Activated CD8-positive, alpha-beta memory T cell treated with anti-CD3 and anti-CD28 coated beads, Interleukin-2, amount 10 ng/mL, durations not matched to agents 7 days and 5 days (primary cell): ENCODE results near the gene CACNA2D4. TPM values are rescaled to one million over a fixed set of nuclear protein-coding genes. Genes with fewer than 3 reads are reported as not detected.
"Not testable (repeated sequence)": the region's sequence is repeated elsewhere in the genome, so short reads cannot be mapped to it uniquely, and the experiment has no call there.

ENCODE experiments used
- ATAC-seq: fragments of 150-1000 bp; cut with Tn5 transposase; one replicate; pipeline ENCODE4 v1.10.0; 2021; ENCODE audit warnings: moderate library complexity
- CTCF ChIA-PET: fragments of 350-600 bp; sonication (Branson Sonifier 250); formaldehyde crosslinking; loops from one replicate; lab custom pipeline; 2021; ENCODE audit warnings: antibody characterized with exemption; lab: Charles Lee
- DNase-seq: peaks from one replicate; pipeline ENCODE4 v3.0.0-alpha.2; 2020
- H3K27ac Mint-ChIP-seq: one replicate; pipeline ENCODE4 v1.8.0; 2021; ENCODE audit warnings: mild to moderate bottlenecking, mixed read lengths
- H3K27me3 Mint-ChIP-seq: one replicate; pipeline ENCODE4 v1.8.0; 2021; ENCODE audit warnings: mixed read lengths
- H3K36me3 Mint-ChIP-seq: one replicate; pipeline ENCODE4 v1.8.0; 2021; ENCODE audit warnings: mild to moderate bottlenecking, mixed read lengths
- H3K4me1 Mint-ChIP-seq: one replicate; pipeline ENCODE4 v1.8.0; 2021; ENCODE audit warnings: mixed read lengths
- H3K4me3 Mint-ChIP-seq: one replicate; pipeline ENCODE4 v1.8.0; 2021; ENCODE audit warnings: mild to moderate bottlenecking, moderate library complexity, mixed read lengths
- H3K9me3 Mint-ChIP-seq: one replicate; pipeline ENCODE4 v1.8.0; 2022; ENCODE audit warnings: low read depth, mixed read lengths
- total RNA-seq, 2 experiments: library from RNA; stranded (reverse); gene quantifications; one replicate each; pipeline ENCODE4 v1.2.3, GENCODE V29; 2021

Gene CACNA2D4, protein sequence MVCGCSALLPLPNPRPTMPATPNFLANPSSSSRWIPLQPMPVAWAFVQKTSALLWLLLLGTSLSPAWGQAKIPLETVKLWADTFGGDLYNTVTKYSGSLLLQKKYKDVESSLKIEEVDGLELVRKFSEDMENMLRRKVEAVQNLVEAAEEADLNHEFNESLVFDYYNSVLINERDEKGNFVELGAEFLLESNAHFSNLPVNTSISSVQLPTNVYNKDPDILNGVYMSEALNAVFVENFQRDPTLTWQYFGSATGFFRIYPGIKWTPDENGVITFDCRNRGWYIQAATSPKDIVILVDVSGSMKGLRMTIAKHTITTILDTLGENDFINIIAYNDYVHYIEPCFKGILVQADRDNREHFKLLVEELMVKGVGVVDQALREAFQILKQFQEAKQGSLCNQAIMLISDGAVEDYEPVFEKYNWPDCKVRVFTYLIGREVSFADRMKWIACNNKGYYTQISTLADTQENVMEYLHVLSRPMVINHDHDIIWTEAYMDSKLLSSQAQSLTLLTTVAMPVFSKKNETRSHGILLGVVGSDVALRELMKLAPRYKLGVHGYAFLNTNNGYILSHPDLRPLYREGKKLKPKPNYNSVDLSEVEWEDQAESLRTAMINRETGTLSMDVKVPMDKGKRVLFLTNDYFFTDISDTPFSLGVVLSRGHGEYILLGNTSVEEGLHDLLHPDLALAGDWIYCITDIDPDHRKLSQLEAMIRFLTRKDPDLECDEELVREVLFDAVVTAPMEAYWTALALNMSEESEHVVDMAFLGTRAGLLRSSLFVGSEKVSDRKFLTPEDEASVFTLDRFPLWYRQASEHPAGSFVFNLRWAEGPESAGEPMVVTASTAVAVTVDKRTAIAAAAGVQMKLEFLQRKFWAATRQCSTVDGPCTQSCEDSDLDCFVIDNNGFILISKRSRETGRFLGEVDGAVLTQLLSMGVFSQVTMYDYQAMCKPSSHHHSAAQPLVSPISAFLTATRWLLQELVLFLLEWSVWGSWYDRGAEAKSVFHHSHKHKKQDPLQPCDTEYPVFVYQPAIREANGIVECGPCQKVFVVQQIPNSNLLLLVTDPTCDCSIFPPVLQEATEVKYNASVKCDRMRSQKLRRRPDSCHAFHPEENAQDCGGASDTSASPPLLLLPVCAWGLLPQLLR
- 1 to 10 TPM; 5.9 to 8.2 TPM for total RNA-seq

DNA sequence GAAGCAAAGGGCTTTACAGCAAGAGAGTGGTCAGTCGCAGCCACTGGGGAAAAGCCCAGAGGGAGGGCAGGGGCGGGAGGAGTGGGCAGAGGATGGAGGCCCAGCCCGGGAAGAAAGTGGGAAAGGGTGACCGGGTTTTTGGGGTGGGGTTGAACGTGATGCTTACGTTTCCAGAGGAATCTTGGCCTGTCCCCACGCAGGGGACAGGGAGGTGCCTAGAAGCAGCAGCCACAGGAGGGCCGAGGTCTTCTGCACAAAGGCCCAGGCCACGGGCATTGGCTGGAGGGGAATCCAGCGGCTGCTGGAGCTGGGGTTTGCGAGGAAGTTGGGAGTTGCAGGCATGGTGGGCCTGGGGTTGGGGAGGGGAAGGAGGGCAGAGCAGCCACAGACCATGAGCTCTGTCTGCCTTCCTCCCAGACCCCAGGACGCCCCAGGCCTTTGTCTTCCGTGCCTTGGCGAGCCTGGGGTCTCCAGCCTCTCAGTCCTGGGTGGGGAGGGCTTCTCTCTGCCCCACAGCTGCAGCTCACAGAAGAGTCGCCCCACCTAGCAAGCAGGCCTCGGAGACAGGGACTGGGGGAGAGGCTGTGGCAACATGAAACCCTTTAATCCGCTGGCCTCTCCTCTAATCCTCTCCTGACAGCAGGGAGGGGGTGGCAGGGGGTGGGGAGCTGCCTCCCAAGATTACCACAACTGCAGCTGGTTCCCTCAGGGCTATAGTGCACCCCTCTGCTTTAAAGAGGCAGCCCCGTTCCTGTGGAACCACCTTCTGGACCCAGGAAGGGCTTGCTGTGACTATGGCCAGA lies at the start of gene CACNA2D4:
Gene CACNA2D4, minus strand, starts transcription at position 572 of the 803 bp plus-strand sequence. Its CDS starts 179 bp downstream, at position 393.
- H3K4me1 Mint-ChIP-seq = peaks cover 17% of the 10 kb centered on the region
- no peaks in the 10 kb centered on the region for H3K9me3 Mint-ChIP-seq
- no peak within 1 kb of the TSS for H3K4me3 Mint-ChIP-seq
- no peaks in the 10 kb centered on the region for H3K36me3 Mint-ChIP-seq
- H3K27me3 Mint-ChIP-seq = peaks cover 15% of the 10 kb centered on the region
- ATAC-seq (no peak), DNase-seq (no peak)
- H3K27ac Mint-ChIP-seq = no peak within 1 kb of the TSS
- CTCF ChIA-PET = no interaction called here

GRCh38 chr12:1966561-1967226 lies 48.2 kb upstream of the CACNA2D4 start:
- Mint-ChIP-seq H3K36me3 (peaks cover 12% of the 10 kb centered on the region), H3K27me3 (no peaks in the 10 kb centered on the region), H3K4me1 (no peaks in the 10 kb centered on the region), H3K27ac (no peak overlapping the region), H3K4me3 (no peak overlapping the region), H3K9me3 (no peaks in the 10 kb centered on the region)
- CTCF ChIA-PET = interaction anchor here (1.1 to 1.7 kb wide), 3 partner anchors 8 to 27 kb away, joined by 3 to 7 read pairs (median 4); no protein-coding TSS in a partner anchor
- DNase-seq (no peak), ATAC-seq (no peak)

DNA sequence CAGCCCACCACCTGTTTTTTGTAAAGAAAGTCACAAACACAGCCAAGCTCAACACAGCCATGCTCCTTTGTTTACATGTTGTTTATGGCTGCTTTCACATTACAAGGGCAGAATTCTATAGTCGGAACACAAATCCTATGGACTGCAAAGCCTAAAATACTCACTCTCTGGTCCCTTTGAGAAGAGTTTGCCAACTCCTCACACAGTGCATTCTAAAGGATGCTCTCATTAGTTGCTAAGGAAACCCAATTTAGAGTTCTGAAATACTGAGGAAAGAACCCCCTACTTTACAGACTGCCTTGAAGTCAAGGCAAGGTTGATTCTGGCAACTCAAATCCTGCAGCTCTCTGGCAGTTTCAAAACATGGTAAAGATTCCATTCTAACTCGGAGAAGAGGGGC lies 47.5 kb upstream of the CACNA2D4 start:
- no peak overlapping the region for H3K27ac Mint-ChIP-seq
- H3K4me1 Mint-ChIP-seq = no peaks in the 10 kb centered on the region
- CTCF ChIA-PET = interaction anchor here (1.3 to 1.7 kb wide), 2 partner anchors 9 to 26 kb away, joined by 4 to 7 read pairs; no protein-coding TSS in a partner anchor
- no peak overlapping the region for H3K4me3 Mint-ChIP-seq
- ATAC-seq (no peak), DNase-seq (no peak)
- H3K9me3 Mint-ChIP-seq = no peaks in the 10 kb centered on the region
- H3K27me3 Mint-ChIP-seq = no peaks in the 10 kb centered on the region
- peaks cover 13% of the 10 kb centered on the region for H3K36me3 Mint-ChIP-seq

DNA sequence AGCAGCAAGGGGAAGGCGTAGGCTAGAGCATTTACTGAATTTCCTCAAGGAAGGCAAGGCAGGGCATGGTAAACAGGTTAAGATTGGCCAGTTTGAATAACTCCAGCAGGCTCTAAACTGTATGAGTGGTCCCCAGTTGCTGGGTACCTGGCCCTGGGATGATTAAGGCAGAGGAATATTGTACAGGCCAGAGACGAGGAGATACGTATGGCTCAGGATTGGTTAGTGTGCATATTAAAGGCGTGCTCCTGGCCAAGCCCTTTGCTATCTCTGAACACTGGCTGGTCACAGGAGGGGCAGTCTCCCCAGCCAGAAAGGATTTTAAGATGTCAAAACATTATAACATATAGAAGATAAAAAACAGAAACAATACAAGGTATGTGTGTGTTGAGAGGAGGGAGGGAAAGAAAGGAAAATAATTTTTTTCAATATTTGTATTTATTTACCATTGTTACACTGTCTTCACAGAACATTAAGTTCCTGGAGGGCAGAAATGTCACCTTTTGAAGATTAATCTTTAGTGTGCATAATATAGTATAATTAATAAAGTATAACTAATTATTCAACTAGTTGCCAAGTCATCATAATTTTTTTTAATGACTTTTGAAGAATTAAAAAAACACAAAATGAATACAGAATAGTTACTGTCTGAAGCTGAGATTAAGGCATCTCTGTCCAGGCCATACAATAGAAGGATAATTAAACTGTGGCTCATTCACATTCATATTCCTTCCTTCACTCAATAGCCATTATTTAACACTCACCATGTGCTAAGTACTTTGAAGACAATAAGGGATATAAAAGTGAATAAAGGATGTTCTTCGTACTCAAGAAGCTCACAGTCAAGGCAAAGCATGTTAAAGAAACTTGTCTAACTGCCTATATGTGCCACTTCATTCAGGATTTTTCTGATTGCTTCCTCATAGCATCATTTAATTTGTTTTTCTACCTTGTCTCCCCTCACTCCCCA lies 43.9 kb upstream of the CACNA2D4 start:
- H3K36me3 Mint-ChIP-seq = peaks cover 27% of the 10 kb centered on the region
- H3K4me1 Mint-ChIP-seq = no peaks in the 10 kb centered on the region
- DNase-seq (no peak), ATAC-seq (no peak)
- no peaks in the 10 kb centered on the region for H3K9me3 Mint-ChIP-seq
- no peak overlapping the region for H3K27ac Mint-ChIP-seq
- H3K27me3 Mint-ChIP-seq = no peaks in the 10 kb centered on the region
- CTCF ChIA-PET = interaction anchor here (0.8 kb wide), 1 partner anchor 22 kb away, joined by 4 read pairs; no protein-coding TSS in a partner anchor
- H3K4me3 Mint-ChIP-seq = no peak overlapping the region

- Mint-ChIP-seq H3K27me3 (no peaks in the 10 kb centered on the region), H3K36me3 (peaks cover 23% of the 10 kb centered on the region), H3K27ac (no peak overlapping the region), H3K4me3 (no peak overlapping the region), H3K9me3 (no peaks in the 10 kb centered on the region), H3K4me1 (no peaks in the 10 kb centered on the region)
- DNase-seq (no peak), ATAC-seq (no peak)
- CTCF ChIA-PET = interaction anchor here (6.1 kb wide), 1 partner anchor 16 kb away, joined by 31 read pairs; no protein-coding TSS in a partner anchor
These were observed 38.3 kb upstream of the CACNA2D4 start for GRCh38 chr12:1956716-1957115.

DNA sequence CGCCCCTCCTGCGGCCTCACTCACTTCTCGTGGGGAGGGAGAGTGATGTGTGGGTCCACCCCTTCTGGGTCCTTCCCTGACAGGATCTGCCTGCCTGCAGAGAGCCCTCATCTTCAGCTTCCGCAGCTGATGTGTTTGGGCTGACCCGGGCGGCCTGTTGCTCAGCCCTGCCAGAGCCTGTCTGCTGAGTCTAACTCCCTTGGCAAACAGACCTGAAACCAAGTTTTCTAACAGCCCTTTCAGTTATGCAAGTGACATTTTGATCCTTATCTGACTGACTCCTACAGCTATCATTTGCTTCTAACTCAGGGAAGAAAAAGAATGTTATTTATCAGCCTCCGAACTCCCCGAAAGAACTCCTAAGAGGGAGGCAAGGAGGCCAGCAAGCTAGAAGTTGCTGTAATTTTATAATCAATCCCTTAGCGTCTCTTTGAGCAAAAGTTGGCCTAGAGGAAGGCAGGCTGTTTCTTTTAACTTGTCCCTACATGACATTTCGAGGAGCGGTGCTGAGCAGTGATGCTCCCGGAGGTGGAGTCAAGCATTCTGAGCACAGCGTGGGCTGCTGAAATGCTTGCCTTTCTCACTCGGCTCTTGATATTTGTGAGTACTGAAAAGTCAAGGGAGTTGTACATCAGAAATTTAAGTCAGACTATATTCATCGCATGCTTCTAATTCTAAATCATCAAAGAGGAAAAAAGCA lies 31.5 kb upstream of the CACNA2D4 start:
- DNase-seq (no peak), ATAC-seq (no peak)
- Mint-ChIP-seq H3K27me3 (no peaks in the 10 kb centered on the region), H3K27ac (no peak overlapping the region), H3K4me1 (no peaks in the 10 kb centered on the region), H3K9me3 (no peaks in the 10 kb centered on the region), H3K4me3 (no peak overlapping the region), H3K36me3 (peaks cover 26% of the 10 kb centered on the region)
- CTCF ChIA-PET = interaction anchor here (1.1 to 2.4 kb wide), 2 partner anchors 10 to 159 kb away, joined by 4 to 21 read pairs; no protein-coding TSS in a partner anchor

GRCh38 chr12:1948883-1949282 lies 30.4 kb upstream of the CACNA2D4 start:
- DNase-seq = no peak

DNA sequence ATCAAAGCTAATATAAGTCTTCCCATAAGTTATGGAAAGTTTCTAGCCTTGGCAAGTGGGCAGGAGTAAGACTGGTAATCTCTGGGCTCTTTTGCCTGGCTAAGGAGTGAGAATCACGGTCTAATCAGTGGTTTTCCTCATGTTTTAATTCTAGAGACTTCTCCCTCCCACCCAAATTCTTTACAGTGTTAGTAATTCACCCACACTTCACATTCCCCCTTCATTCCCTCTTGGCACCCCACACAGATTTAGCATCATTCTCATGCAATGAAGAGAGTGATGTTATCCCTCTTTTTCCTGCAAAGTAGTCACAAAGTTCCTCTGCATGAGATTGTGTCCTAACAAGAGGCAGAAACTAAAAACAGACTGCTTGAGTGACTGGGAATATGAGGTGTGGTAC lies 28.6 kb upstream of the CACNA2D4 start:
- no peak for DNase-seq
- Mint-ChIP-seq H3K4me1 (no peaks in the 10 kb centered on the region), H3K27me3 (no peaks in the 10 kb centered on the region), H3K9me3 (no peaks in the 10 kb centered on the region), H3K27ac (no peak overlapping the region), H3K4me3 (no peak overlapping the region), H3K36me3 (peaks cover 26% of the 10 kb centered on the region)
- no peak for ATAC-seq
- CTCF ChIA-PET = no interaction called here

More at GRCh38 chr12:1948883-1949282, 30.4 kb upstream of the CACNA2D4 start:
- H3K27me3 Mint-ChIP-seq = no peaks in the 10 kb centered on the region
- no peaks in the 10 kb centered on the region for H3K4me1 Mint-ChIP-seq
- ATAC-seq = no peak
- H3K27ac Mint-ChIP-seq = no peak overlapping the region
- H3K9me3 Mint-ChIP-seq = no peaks in the 10 kb centered on the region
- no peak overlapping the region for H3K4me3 Mint-ChIP-seq
- CTCF ChIA-PET = interaction anchor here (1.1 to 2.4 kb wide), 3 partner anchors 9 to 158 kb away, joined by 3 to 21 read pairs (median 4); no protein-coding TSS in a partner anchor
- peaks cover 30% of the 10 kb centered on the region for H3K36me3 Mint-ChIP-seq

- no peak for ATAC-seq
- H3K36me3 Mint-ChIP-seq = peaks cover 24% of the 10 kb centered on the region
- H3K9me3 Mint-ChIP-seq = no peaks in the 10 kb centered on the region
- DNase-seq = no peak
- no peaks in the 10 kb centered on the region for H3K27me3 Mint-ChIP-seq
- H3K27ac Mint-ChIP-seq = no peak overlapping the region
- CTCF ChIA-PET = no interaction called here
- H3K4me3 Mint-ChIP-seq = no peak overlapping the region
- H3K4me1 Mint-ChIP-seq = no peaks in the 10 kb centered on the region
These were observed 27.8 kb upstream of the CACNA2D4 start for GRCh38 chr12:1946296-1946695.

GRCh38 chr12:1945502-1945901 lies 27.1 kb upstream of the CACNA2D4 start:
- ATAC-seq, H3K27ac Mint-ChIP-seq, DNase-seq, CTCF ChIA-PET, H3K27me3 Mint-ChIP-seq, H3K9me3 Mint-ChIP-seq, H3K4me1 Mint-ChIP-seq, H3K4me3 Mint-ChIP-seq: not testable (repeated sequence)
- peaks cover 29% of the 10 kb centered on the region for H3K36me3 Mint-ChIP-seq
